HepG2 (cell line): ENCODE measurements around the gene IFT22. TPM values are rescaled to one million over a fixed set of nuclear protein-coding genes. Genes with fewer than 3 reads are reported as not detected.

Experiments used
- ATAC-seq: fragments of 200-7000 bp; cut with Tn5 transposase; 3 replicates; pipeline ENCODE4 v1.9.1; 2020; ENCODE audit warnings: mild to moderate bottlenecking, moderate library complexity
- BruUV-seq: library from RNA; stranded (reverse); fragments of 400-500 nt; replicated peaks from 2 replicates; lab custom pipeline; 2021; lab: Mats Ljungman, UMichigan
- CTCF ChIA-PET: fragments of 300-600 bp; formaldehyde crosslinking; extraction: SDS; loops from one replicate; lab custom pipeline; 2021; ENCODE audit warnings: low total read pairs, inconsistent platforms, low intra/inter-chr PET ratio; lab: Yijun Ruan, JAX
- POLR2A ChIA-PET: fragments of 350-600 bp; sonication (Branson Sonifier 250); formaldehyde crosslinking; loops from one replicate; lab custom pipeline; 2020; ENCODE audit warnings: antibody characterized with exemption, inconsistent platforms; lab: Yijun Ruan, JAX
- DNase-seq: peaks from one replicate; pipeline ENCODE4 v3.0.0-alpha.2; 2015; ENCODE audit warnings: low spot score
- FAIRE-seq: peaks from 3 replicates; lab custom pipeline; 2011; peaks lifted over from hg19 to GRCh38; lab: Jason Lieb, UNC
- H2AFZ ChIP-seq: one replicate; pipeline ENCODE4 v1.6.1; 2011; ENCODE audit warnings: low read length, inconsistent platforms
- H3K27ac ChIP-seq: fragments of 300-600 bp; 3 replicates; pipeline ENCODE4 v1.8.0; 2011; ENCODE audit warnings: mixed run types, mild to moderate bottlenecking, mixed read lengths, low read length, inconsistent platforms; ENCODE audit not compliant: insufficient read depth; ENCODE audit errors: extremely low read length
- H3K27me3 ChIP-seq, 2 experiments: fragments of 200-600 bp in 1 of 2; 2 replicates in 1 of 2; 3 replicates in 1 of 2; pipeline versions ENCODE4 v1.6.0 to v1.8.0; 2011; ENCODE audit warnings: low read length in 2 of 2, mild to moderate bottlenecking in 2 of 2, moderate library complexity in 2 of 2, inconsistent platforms in 1 of 2; ENCODE audit not compliant: insufficient read depth in 2 of 2, control insufficient read depth in 1 of 2
- H3K36me3 ChIP-seq, 2 experiments: fragments of 200-600 bp in 1 of 2; replicated peaks in 1 of 2; 2 replicates in 1 of 2; 3 replicates in 1 of 2; pipeline versions ENCODE4 v1.5.1 to v1.8.0; 2011; ENCODE audit warnings: low read length in 2 of 2, inconsistent platforms in 1 of 2; ENCODE audit not compliant: insufficient read depth in 2 of 2, control insufficient read depth in 1 of 2
- H3K4me1 ChIP-seq: 2 replicates; pipeline ENCODE4 v1.5.1; 2012; ENCODE audit warnings: low read length, inconsistent platforms; ENCODE audit not compliant: insufficient read depth
- H3K4me2 ChIP-seq: 2 replicates; pipeline ENCODE4 v1.6.0; 2011; ENCODE audit warnings: low read depth, low read length, inconsistent platforms
- H3K4me3 ChIP-seq, 3 experiments: fragments of 200-600 bp in 1 of 3; sonication (generic), shearing (Covaris generic) in 1 of 3; replicated peaks in 1 of 3; 2 replicates each; pipeline ENCODE4 v1.5.1; 2011 to 2016; ENCODE audit warnings: low read length in 3 of 3, inconsistent platforms in 2 of 3, low read depth in 2 of 3, mild to moderate bottlenecking in 2 of 3, control low read depth in 1 of 3, mixed read lengths in 1 of 3; ENCODE audit not compliant: insufficient read depth in 1 of 3
- H3K79me2 ChIP-seq: one replicate; pipeline ENCODE4 v1.6.1; 2011; ENCODE audit warnings: low read length, inconsistent platforms; ENCODE audit not compliant: insufficient read depth
- H3K9ac ChIP-seq: 2 replicates; pipeline ENCODE4 v1.6.0; 2011; ENCODE audit warnings: mild to moderate bottlenecking, low read depth, low read length, inconsistent platforms; ENCODE audit not compliant: insufficient read depth
- H3K9me3 ChIP-seq: 2 replicates; pipeline ENCODE4 v1.5.1; 2012; ENCODE audit warnings: mild to moderate bottlenecking, low read length
- H4K20me1 ChIP-seq: 2 replicates; pipeline ENCODE4 v1.6.0; 2011; ENCODE audit warnings: inconsistent platforms, mild to moderate bottlenecking, low read length, moderate library complexity; ENCODE audit not compliant: insufficient read depth
- GTF2F1 ChIP-seq: fragments of 150-350 bp; IDR thresholded peaks from 2 replicates; pipeline ENCODE4 v1.6.1; 2014; ENCODE audit warnings: low read length
- ZNF232 ChIP-seq: sonication (generic); formaldehyde crosslinking; IDR thresholded peaks from 2 replicates; pipeline ENCODE4 v1.4.0; 2020; ENCODE audit warnings: missing genetic modification reagents, borderline replicate concordance
- ZNF468 ChIP-seq: sonication (generic); formaldehyde crosslinking; IDR thresholded peaks from 2 replicates; pipeline ENCODE4 v1.8.0; 2022; ENCODE audit warnings: mild to moderate bottlenecking, moderate library complexity, missing genetic modification reagents
- ZNF564 ChIP-seq: sonication (generic); formaldehyde crosslinking; IDR thresholded peaks from 2 replicates; pipeline ENCODE4 v1.8.1; 2023; ENCODE audit warnings: mild to moderate bottlenecking, missing genetic modification reagents
- ZNF605 ChIP-seq: sonication (generic); formaldehyde crosslinking; IDR thresholded peaks from 2 replicates; pipeline ENCODE4 v1.8.0; 2022; ENCODE audit warnings: mild to moderate bottlenecking, missing genetic modification reagents
- ZNF607 ChIP-seq: sonication (generic); formaldehyde crosslinking; IDR thresholded peaks from 2 replicates; pipeline ENCODE4 v1.5.1; 2020; ENCODE audit warnings: missing genetic modification reagents, mild to moderate bottlenecking, borderline replicate concordance
- ZNF619 ChIP-seq: sonication (generic); formaldehyde crosslinking; IDR thresholded peaks from 2 replicates; pipeline ENCODE4 v1.4.0; 2020; ENCODE audit warnings: mild to moderate bottlenecking, missing genetic modification reagents
- ZZZ3 ChIP-seq: sonication (generic); formaldehyde crosslinking; IDR thresholded peaks from 2 replicates; pipeline ENCODE4 v1.4.0; 2020; ENCODE audit warnings: missing genetic modification reagents, mild to moderate bottlenecking, borderline replicate concordance
- WGBS: methylation state at CpG from one replicate; pipeline ENCODE4 v1.1.6; 2017; ENCODE audit warnings: low lambda C conversion rate; 5-methylcytosine and 5-hydroxymethylcytosine counted together
- in situ Hi-C: cut with HindIII; loops from 2 replicates; pipeline ENCODE4 v1.10.0; 2017; ENCODE audit warnings: low pct_unique_long_range_greater_than_20kb; ENCODE audit not compliant: extremely low pct_ligation_motif_present
- intact Hi-C: fragments of 100-400 bp; cut with micrococcal nuclease; formaldehyde crosslinking; loops from one replicate; pipeline ENCODE4 v1.10.0; 2022; ENCODE audit not compliant: unreplicated experiment
- polyA plus RNA-seq, 8 experiments: library from polyadenylated mRNA; depleted of rRNA in 3 of 8; stranded (reverse) in 7 of 8; unstranded in 1 of 8; fragments of >200 nt; fragmentation: Illumina TruSeq in 4 of 8; extraction: Trizol in 4 of 8; gene quantifications; 2 replicates each; pipeline versions ENCODE4 v1.2.1 to v1.2.3, GENCODE V29; 2011 to 2016; ENCODE audit warnings: low read depth in 4 of 8, missing spikeins in 1 of 8, mixed read lengths in 1 of 8; ENCODE audit not compliant: insufficient read depth in 1 of 8
- total RNA-seq, 5 experiments: library from RNA; depleted of rRNA; stranded (reverse); fragments of >200 nt; fragmentation: Illumina TruSeq; extraction: Trizol; gene quantifications; 2 replicates each; pipeline ENCODE4 v1.2.3, GENCODE V29; 2016; ENCODE audit warnings: low read depth in 1 of 5
- TF ChIP-seq, protein P1 (sequence below): sonication (generic); formaldehyde crosslinking; IDR thresholded peaks from 2 replicates; pipeline ENCODE4 v1.8.0; 2023; ENCODE audit warnings: mild to moderate bottlenecking, missing genetic modification reagents

IFT22 gene
- total and polyA plus RNA-seq, 2 of the 13 experiments (the other 11 are each of a cell fraction or from before 2014, with no cell fraction given) = 8.9 to 14.5 TPM

DNA sequence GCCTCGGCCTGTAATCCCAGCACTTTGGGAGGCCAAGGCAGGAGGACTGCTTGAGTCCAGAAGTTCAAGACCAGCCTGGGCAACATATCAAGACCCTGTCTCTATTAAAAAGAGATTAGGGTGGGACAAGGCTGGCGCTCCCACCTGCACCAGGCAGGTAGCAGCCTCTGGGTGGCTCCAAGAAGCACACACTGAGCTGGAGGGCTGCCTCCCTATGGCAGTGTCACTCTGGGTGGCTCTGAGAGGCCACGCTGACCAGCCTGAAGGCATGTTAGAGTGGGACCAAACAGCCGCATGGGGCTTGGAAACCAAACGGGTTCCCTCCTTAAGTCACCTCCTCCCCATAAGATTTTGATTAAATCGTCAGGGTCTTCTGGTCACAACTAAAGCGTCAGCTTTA, 21.3 kb upstream of the IFT22 start (continued):
- TF ChIP-seq GTF2F1 = no peak

- intact Hi-C loops (no loop called here), in situ Hi-C loops (no loop called here)
- WGBS = 70% methylated on average over 14 of the region's 14 CpGs
- ChIA-PET CTCF (no interaction called here), POLR2A (no interaction called here)
- ATAC-seq (no peak), FAIRE-seq (no peak), DNase-seq (no peak)
- BruUV-seq = no TSS peak
- H4K20me1 ChIP-seq = no peaks in the 10 kb centered on the region
- no peaks in the 10 kb centered on the region for H3K36me3 ChIP-seq
- no peak overlapping the region for H3K4me3 ChIP-seq
- H3K9ac ChIP-seq = no peak overlapping the region
- H2AFZ ChIP-seq = no peak overlapping the region
- TF ChIP-seq ZNF607 (CRISPR knock-in tag) (no peak), ZNF605 (CRISPR knock-in tag) (no peak), ZNF232 (CRISPR knock-in tag) (no peak), ZNF468 (CRISPR knock-in tag) (no peak), ZZZ3 (no peak), ZNF619 (CRISPR knock-in tag) (no peak), ZNF564 (no peak)
- TF ChIP-seq, protein P1, sequence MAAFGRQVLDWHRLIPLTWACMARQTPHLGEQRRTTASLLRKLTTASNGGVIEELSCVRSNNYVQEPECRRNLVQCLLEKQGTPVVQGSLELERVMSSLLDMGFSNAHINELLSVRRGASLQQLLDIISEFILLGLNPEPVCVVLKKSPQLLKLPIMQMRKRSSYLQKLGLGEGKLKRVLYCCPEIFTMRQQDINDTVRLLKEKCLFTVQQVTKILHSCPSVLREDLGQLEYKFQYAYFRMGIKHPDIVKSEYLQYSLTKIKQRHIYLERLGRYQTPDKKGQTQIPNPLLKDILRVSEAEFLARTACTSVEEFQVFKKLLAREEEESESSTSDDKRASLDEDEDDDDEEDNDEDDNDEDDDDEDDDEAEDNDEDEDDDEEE = no peak
- H3K4me1 ChIP-seq = no peaks in the 10 kb centered on the region
- no peaks in the 10 kb centered on the region for H3K79me2 ChIP-seq
- H3K27ac ChIP-seq = no peak overlapping the region
- no peaks in the 10 kb centered on the region for H3K9me3 ChIP-seq
- no peaks in the 10 kb centered on the region for H3K27me3 ChIP-seq
- H3K4me2 ChIP-seq = no peak overlapping the region
Measured at GRCh38 chr7:101340379-101340778, 18.8 kb upstream of the IFT22 start.
